ENCODE data around the gene CDK11B. TPM values are rescaled to one million over a fixed set of nuclear protein-coding genes. Genes with fewer than 3 reads are reported as not detected.

The CDK11B gene
- total and polyA plus RNA-seq, 2 of the 8 experiments (the other 6 are each of a cell fraction or from before 2014, with no cell fraction given): 11.1 to 31.9 TPM

DNA sequence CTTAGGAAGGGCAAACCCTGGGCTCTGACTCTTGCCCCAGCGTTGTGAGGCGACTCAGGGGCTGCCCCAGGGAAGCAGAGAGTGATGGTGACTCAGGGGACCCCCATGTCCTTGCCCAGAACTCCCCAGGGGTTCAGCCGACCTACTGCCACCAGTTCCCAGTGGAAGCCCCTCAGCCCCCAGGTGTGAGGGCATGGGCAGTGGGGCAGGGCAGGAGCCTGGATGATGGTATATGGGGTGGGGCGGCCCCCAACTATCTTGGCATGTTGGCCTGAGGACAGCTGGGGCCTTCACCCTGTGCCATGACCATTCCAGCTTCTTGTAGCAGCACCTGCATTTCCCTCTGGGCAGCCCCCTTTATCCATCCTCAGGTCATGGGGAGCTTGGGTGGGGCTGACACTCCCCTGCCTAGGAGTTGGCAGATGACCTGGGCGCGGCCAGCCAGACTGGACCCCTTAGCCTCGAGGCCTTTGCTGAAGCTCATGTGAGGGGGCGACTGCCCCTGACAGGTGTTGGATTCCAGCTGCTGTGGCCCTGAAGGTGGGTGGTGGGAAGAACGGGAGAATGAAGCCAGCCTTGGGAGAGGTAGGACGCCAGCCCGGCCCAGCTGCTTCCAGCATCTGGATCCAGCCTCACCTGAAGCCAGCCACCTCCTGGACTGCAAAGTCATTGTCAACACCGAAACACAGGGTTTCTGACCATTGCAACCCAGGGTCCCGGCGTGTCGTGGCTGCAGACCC, 57.1 kb downstream of the CDK11B start (continued):
- TF ChIP-seq RAD21 (IDR thresholded peaks at IDR 0.05 in 1 of 2, conservative IDR thresholded peaks at IDR 0.05 in 1 of 2; ENCODE audit: low read depth in 2 of 2, low read length in 2 of 2) (no peak), SAP30 (IDR thresholded peaks at IDR 0.05; ENCODE audit: insufficient read depth, insufficient replicate concordance, low read length) (no peak)
